HG03175 (cell line): ENCODE measurements around the gene DNAH10.

Experiments
- ATAC-seq: cut with Tn5 transposase; IDR thresholded peaks from one replicate; pipeline ENCODE4 v1.9.1; 2021; ENCODE audit warnings: mild to moderate bottlenecking, moderate library complexity; ENCODE audit not compliant: unreplicated experiment

The DNAH10 gene

DNA sequence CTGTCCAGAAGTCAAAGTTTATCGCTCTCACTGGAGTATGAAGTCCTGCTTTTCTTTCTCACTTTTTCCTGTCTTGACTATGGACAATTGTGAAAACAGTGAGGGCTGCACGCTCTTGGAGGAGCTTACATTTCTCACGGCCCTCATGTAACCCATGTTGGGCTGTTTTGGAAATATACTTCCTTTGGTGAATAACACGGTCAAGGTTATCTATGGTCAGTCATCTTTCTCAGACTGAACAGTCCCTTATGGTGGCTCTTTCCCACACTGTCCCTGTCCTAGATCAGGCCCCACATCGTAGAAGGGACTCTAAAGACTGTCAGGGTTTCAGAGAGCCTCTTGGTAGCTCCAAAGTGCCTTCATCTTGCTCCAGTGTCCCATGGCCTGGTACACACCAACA lies 203.3 kb downstream of the DNAH10 start:
- ATAC-seq: no peak

DNA sequence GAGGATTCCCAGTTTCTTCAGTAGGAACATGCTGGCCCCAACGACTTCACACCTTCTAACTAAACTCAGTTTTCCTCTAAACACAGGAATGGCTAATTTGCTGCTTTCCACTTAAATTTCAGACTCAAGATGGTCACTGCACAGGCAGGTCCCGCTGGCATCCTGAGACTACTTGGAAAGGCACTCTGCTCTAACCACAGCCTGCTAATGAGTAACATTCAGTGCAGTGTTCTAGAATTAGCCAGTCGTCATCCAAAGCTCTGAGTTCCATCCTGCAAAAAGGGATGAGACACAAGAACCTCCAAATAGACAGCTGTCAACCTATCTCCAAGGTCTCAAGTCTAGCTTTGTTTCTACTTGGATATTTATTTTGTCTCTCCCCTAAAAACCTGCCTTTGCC lies 204.5 kb downstream of the DNAH10 start:
- no peak for ATAC-seq

DNA sequence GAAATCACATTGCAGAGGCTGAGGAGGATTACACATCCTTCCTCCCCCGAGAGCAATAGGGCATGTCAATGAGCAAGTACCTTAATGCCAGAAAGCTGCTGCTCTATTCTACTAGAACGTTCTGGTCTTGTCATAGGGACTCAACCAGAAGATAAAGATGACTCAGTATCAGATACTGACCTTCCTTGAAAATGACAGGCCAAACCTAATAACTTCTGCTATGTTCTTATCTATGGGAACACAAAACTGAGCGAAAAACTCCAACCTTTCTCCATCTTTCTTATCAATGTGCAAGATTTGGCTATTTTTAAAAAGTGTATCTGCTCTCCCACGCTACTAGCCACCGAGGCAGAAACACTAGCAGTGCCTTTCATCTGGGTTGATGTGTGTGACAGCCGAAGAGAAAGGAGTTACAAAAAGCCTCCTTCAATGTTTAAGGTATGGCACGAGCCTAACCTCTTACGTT lies 205.1 kb downstream of the DNAH10 start:
- ATAC-seq: no peak

DNA sequence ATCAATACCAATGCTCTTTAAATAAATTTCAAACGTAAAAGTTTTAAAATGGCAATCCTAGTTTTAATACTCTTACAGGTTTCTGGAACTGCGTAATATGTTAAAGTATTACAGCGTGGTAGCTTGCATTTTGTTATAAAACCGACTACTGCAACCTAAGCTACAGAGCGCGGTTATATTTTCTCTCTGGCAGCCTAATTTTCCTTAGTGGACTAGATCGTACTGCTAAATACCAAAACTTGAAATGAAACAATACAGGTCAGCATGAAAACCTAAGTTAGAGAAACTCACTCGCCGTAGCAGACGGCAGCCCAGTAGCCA lies 209.3 kb downstream of the DNAH10 start:
- no peak for ATAC-seq

DNA sequence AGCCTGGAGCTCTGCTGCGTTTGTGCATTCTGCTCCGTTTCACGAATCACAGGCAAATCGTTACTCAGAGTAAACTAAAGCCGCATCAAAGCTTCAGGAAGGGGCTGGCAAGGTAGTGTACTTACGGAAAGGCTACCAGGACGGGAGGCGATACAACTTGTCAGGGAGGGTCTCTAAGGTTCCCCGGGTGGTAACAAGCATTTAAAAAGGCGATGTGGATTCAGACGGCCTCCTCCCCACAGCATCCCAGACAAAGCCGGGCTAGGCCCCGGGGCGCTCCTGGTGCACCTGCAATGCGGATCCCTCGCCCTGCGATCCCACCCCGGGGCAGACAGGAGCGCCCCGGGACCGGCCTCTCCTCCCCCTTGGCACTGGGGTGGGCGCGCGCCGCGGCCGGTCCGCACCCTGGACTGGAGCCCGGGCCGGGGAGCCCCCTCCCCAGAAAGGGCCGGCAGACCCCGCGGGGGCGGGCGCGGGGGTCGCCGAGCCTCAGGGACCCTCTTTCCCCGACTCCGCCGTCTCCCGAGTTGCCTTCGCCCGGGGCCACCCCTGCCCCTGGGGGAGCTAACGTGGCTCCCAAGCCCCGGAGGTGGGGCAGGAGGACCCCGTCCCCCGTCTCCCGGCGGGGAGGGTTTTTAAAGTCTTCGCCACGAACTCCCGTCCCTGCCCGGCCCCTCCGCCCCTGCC lies 209.8 kb downstream of the DNAH10 start:
- ATAC-seq: peak; percentile 6

DNA sequence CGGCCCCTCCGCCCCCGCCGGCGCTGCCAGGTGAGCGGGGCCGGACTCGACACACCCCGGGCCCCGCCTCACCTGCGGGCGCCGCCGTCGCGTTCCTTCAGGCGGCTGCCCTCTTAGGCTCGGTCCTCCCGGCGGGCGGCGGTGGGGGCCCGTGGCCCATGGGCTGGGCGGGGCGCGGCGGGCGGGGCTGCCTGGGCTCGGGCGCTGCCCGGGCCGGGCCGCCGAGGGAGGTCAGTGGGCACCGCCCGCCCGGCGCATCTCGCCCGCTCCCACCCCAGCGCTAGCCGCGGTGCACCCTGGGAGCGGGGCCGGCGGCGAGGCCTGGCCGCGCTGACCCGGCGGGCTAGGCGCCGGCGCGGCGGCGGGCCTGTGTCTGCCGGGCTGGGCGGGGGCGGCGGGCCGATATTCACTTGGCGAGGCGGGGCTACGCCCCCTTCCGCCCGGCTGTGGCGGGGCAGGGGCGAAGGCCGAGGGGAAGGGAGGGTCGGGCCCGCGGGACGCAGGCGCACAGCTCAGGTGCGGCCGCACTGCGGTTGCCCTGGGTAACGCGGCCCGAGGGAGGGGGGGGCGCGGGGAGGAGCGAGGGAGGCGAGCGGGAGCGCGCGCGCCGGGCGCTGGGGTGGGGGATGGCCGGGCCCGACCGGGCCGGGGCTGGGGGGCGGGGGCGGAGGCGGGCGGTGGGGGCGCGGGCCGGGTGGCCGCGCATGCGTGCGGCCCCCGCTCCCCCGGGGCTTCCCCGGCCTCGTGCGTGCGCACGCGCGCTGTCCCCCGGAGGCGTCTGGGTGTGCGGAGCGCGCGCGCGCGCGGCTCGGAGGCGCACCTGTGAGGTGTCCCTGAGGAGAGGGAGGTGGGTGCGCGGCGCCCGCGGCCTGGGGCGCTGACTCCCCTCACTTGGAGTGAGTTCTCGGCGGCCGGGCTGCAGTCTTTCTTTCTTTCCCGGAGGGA lies 210.6 kb downstream of the DNAH10 start, which contains the start of the genes CCDC92 and ZNF664:
Gene CCDC92 (minus strand): TSS at position 375 of the 945 bp plus-strand sequence. CDS start 28,526 bp downstream, outside the sequence.
Gene ZNF664 (plus strand): TSS at position 759 of the 945 bp plus-strand sequence. CDS start 38,930 bp downstream, outside the sequence.
- peak; percentile 80 for ATAC-seq

DNA sequence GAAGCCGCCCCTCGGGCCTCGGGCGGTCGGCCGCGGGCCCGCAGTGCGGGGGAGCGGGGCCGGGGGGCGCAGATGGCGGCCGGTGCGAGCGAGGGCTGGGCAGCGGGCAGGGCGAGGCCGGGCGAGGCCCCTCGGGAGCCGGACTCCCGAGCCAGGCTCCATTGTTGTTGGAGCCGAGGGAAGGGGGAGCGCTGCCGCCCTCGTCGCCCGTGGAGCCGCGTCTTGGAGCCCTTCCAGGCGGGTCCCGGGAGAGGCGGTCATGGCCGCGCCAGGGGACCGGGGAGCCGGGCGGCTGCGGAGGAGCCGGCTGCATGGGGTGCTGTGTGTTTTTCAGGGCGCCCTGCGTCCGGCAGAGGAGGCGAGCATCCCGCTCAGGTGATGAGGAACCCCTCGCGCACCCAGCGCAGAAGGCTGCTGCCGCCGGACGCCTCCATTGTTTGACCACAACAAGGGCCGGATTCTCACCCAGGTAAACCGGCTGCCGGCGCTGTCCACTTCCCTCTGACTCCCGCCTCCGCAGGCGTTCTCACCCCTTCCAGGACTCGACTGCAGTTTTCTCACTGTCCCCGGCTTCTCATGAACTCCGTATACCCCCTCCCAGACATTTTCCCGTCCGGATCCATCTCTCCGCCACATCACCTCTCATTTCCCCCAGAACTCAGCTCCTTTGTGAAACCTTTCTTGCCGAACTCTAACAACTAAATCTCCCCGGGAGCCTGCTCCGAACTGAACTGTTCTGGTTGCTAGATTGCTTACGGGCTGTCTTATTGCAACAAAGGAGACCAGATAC lies 211.6 kb downstream of the DNAH10 start:
- ATAC-seq: peak; percentile 9

DNA sequence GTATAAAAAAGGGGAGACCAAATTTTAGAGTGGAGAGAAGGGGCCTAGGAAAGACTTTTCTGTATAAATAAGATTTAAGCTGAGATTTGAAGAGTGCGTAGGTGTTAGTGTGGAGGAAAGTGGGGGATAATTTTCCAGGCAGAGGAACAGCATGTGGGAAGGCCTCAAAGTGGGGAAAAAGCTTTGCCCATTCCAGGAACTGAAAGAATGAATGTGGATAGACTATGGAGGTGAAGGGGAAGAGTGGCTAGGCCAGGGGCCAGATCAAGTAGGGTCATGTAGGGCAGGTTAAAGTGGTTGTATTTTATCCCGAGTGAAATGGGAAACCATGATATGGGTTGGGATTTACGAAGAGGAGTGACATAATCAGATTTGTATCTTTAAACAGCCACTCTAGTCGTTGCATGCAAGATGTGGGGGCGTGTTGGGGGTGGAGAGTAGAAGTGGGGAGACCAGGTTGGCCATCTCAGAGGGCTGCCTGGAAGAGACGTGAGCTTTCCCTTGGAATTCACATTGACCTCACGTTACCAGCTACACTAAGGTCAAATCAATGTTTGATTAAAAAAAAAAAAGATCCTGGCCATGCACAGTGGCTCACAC lies 214.2 kb downstream of the DNAH10 start:
- ATAC-seq: no peak

DNA sequence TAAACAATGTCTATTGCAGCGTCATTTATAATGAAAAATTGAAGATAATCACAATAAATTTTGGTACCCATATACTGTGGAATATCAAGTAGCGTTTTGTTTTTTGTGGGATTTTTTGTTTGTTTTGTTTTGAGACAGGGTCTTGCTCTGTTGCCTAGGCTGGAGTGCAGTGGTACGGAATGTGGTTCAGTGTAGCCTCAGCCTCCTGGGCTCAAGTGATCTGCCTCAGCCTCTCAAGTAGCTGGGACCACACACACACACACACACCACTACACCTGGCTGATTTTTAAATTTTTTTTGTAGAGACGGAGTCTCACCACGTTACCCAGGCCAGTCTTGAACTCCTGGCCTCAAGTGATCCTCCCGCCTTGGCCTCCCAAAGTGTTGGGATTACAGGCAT lies 217.5 kb downstream of the DNAH10 start:
- no peak for ATAC-seq

DNA sequence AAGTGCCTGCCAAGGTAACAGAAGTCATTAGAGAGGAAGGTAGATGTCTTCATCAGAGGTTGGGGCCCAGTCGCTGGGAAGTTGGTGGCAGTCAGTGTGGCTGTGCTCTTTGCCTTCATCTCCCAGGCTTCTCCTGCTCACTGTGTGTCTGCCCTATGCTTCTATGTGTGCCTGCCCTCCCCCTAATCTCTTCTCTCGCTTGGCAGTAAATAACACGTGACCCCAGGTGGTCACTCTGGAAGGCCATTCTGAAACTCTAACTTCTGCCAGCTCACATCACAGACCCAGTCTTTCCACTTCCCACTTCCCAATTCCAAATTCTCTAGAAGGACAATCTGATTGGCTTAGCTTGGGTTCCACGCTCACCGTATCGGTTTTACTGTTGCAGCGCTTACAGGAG lies 220.2 kb downstream of the DNAH10 start:
- ATAC-seq: no peak

DNA sequence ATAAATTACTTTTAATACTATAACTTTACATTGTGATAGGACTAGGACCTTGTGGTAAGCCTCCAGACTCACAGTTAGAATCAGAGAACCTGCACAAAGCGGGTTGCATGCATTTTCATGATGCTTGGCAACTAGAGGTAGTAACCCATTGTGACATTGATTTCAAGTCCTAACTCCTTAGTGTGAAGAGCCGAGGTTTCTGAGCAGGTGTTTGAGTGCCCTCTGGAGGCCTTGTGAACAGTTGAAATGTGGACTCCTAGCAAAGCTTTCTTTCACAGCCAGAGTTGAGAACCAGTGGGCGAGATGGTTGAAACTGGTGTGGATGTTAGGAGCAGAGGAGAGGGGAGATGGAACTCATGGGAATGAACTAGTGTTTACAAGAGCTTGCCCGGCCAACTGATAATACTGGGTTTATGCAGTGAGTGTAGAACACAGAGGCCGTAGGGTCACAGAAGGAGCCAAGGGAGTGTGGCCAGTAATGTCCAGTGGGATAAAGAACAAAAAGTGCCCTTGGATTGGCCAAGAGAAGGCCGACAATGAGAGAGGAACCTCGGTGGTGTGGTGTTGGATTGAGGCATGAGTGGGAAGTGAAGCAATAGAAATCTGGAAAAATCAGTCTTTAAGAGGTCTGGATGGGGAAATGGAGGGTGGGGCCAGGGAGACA lies 221.9 kb downstream of the DNAH10 start:
- ATAC-seq: no peak

DNA sequence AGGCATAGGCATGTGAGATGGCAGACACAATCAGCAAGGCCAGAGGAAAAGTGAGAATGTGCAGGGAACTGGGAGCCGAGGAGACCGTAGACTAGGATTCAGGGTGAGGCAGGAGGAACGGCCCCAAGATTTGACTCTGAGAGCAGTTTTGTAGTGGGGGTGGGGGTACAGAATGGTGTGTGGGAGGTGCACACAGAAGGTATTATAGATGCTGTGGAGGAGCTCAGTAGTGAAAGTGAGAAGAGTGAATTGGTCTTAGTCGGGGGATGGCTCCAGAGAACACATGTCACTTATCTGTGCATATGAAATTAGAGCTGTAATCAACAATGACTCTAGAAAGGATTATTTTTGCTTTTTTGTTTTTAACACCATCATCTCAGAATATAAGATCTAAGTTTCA lies 222.8 kb downstream of the DNAH10 start:
- ATAC-seq: no peak
